ENCODE measurements around the gene PGAM4.
"Not testable (repeated sequence)": the region's sequence is repeated elsewhere in the genome, so short reads cannot be mapped to it uniquely, and the experiment has no call there.

The PGAM4 gene

DNA sequence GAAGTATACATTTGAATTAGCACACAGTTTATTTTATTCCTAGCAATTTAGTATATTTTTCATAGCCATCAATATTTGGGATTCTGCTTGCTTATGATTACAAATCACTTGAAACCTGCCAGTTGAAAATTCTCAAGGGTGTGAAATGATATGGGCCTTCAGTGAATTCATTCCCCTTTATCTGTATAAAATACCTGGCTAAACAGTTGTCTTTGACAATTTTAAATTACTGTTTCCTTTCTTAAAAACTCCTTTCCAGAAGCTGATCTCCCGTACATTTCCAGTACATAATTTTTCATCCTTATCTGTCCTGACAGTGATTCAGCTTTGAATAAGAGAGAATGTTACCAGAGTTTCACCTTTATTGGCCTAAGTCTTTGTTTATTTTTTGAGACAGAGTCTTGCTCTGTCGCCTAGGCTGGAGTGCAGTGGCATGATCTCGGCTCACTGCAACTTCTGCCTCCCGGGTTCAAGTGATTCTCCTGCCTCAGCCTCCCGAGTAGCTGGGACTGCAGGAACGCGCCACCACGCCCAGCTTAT lies 45.0 kb downstream of the PGAM4 start:
- DNase-seq = no peak

DNA sequence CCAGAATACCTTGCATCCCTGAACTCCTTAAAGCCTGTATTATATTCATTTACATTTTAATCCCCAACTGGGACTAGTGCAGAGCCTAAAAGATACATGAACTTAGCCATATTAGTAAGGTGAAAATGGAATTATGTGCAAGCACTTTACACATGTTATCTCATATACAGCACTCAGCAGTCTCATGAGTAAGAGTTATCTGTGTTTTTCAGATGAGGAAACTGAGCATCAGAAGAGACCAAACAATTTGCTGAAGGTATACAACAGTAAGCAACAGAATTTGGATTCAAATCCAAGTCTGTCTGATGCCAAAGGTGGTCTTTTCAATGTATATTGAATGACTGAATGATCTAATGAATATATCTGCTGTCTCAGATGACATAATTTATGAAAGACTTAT lies 46.7 kb downstream of the PGAM4 start:
- DNase-seq = no peak

DNA sequence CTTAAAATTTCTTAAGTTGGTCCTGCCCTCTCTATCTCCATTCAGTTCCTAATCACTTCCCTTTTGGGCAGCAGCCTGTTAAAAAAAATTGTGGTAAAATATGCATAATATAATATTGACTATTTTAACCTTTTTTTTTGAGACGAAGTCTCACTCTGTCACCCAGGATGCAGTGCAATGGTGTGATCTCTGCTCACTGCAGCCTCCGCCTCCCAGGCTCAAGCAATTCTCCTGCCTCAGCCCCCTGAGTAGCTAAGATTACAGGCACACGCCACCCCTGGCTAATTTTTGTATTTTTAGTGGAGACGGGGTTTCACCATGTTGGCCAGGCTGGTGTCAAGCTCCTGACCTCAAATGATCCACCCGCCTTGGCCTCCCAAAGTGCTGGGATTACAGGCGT lies 50.1 kb downstream of the PGAM4 start:
- DNase-seq = not testable (repeated sequence)

DNA sequence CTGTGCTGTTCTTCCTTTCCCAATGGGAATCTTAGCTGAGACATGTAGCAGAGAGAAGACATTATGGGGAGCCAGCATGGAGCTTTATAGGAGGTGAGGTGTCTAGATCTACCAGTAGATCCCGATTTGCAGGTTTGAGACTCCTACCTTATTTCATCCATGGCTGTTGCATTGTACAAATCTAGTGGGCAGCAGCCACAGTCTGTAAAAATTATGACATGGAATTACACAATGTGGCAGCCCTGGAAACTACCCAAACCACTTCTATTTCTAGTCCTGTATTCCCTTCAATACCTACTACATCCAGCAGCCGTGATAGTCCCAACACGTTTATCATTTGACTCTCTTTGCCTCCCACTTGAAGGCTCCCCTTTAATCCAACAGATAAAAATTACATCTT lies 50.9 kb downstream of the PGAM4 start:
- no peak for DNase-seq
